Ammon's horn (tissue), 1 donor: ENCODE data around the gene MKS1.
A peak's percentile ranks its signal among the peaks of the same experiment; 100 is the strongest.

Experiments used
- DNase-seq: peaks from one replicate; pipeline ENCODE4 v3.0.0-alpha.2; 2016; ENCODE audit warnings: low spot score

MKS1 gene

DNA sequence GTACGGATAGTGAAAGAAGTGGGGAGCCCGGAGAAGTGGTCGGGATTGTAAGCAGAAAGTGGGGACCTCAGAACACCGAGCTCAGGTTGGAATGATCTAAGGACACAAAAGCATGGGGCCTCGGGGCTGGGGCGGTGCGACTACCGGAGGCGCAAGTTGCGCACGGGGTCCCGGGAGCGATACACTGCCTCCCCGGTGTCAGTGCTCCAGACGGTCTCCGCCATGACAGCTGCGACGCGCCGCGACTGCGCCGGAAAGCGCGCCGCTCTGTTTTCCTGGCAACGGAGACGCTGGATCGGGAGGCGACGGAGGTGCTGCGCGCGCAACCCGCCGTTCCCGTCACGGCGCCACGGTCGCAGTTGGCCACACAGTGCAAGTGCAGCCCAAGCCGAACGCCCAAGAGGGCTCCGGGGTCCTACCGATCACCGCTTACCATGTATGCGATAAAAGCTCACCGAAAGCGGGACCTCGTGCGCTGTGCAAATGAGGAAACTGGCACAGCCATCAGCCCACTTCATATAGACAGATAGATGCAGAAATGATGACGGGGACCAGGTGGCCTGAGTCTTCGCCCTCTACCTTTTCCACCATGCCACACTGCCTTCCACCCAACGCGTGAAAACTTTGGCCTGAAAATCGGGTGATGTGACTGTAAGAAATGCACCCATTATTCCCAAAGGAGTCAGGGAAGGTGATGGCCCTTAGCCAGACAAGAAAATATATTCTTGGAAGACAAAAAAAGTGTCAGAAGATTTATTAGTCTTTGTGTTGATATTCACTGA is at the start of gene MKS1:
MKS1 (minus strand) TSS at position 249 of the 782 bp plus-strand sequence; CDS start at position 224, 25 bp downstream.
- DNase-seq, result peak; percentile 95

DNA sequence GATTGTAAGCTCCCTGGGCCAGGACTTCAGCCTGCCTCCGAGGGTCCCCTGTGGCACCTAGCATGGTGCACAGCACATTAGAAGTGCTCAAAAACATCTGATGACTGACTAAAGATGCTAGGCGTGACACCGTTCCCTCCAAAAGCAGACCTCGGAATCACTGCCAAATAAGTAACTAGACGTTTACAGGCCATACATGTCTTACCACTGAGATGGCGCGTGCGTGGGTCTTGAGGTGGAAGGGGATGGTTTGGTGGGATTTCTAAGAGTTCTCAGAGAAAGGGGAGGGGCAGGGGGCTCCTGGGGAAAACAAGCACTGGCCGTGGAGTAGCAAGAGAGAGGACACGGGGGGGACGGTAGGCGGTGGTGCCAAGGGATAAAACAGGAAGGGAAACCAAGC is 49.3 kb upstream of the MKS1 start:
- DNase-seq, result no peak

DNA sequence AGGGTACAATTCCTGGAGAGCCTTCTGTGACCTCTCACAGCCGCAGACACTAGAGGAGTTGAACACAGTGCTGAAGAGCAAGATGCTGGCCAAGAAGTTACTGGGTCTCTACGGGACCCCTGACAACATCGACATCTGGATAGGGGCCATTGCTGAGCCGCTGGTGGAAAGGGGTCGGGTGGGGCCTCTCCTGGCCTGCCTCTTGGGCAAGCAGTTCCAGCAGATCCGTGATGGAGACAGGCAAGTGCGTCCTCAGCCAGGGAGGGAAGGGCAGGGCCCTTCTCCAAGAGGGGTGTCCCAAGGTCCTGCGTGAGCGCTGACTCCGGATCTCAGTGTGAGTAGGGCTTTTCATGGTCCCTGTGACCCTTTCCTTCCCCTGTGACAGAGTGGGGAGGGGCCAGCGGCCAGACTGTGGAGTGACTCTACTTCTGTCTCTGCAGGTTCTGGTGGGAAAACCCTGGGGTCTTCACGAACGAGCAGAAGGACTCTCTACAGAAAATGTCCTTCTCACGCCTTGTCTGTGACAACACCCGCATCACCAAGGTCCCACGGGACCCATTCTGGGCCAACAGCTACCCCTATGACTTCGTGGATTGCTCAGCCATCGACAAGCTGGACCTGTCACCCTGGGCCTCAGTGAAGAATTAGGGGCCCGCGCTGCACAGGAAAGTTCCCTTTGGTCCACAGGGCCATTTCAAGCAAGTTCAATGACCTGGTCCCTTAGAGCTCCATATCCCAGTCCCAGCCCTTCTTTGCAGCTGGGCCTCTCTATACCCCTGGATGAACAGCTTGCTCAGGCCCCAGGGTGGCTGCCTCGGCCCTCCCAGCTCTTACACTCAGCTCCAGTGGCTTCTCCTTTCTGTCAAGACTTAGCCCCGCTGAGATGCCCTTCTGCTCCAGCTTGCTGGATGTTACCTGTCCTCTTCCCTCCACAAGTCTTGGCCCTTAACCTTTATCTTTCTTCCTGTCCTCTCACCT is 48.6 kb upstream of the MKS1 start:
- no peak for DNase-seq

DNA sequence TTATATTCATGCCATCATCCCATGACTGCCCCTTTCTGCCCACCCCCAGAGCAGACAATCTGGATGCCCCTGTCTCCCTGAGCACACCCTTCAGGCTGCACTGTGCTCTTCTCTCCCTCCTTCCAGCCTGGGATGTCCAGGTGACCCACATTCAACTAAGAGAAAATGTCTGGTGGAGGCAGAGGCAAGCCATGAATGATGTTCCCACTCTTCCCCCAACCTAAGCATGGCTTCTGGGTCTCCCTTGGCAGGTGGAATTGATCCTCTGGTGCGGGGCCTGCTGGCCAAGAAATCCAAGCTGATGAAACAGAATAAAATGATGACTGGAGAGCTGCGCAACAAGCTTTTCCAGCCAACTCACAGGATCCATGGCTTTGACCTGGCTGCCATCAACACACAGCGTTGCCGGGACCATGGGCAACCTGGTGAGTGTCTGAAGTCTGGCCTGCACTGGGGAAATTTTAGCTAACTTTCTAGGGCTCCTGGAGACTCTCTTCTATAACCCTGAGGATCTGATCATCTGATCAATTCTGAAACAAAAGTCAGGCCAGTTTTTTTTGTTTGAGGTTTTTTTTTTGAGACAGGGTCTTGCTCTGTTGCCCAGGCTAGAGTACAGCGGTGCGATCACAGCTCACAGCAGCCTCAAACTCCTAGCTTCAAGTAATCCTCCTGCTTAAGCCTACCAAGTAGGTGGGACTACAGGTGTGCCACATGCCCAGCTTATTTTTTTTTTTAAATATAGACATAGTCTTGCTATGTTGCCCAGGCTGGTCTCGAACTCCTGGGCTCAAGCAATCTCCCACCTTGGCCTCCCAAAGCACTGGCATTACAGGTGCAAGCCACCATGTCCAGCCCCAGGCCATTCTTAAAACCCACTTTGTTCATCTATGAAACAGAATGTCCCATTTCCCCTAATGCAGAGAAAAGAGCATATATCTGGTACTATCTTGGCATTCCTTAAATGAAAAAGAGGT is 47.1 kb upstream of the MKS1 start:
- no peak for DNase-seq

DNA sequence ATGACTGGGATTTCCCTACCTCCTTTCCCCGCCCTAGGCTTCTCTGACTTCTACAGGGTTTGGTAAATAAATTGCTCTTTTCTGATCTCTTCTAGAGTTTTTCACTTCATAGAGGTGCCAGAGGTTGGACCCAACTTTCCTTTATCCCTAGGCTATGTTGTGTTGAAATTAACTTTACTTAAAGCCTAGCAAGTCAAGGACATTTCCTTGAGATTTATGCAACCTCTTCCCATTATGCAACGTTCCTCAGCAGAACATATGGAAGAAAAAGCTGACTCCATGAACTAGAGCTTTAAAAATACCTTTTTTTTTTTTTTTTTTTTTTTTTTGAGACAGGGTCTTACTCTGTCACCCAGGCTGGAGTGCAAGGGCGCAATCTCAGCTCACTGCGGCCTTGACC is 46.2 kb upstream of the MKS1 start:
- DNase-seq, result no peak

DNA sequence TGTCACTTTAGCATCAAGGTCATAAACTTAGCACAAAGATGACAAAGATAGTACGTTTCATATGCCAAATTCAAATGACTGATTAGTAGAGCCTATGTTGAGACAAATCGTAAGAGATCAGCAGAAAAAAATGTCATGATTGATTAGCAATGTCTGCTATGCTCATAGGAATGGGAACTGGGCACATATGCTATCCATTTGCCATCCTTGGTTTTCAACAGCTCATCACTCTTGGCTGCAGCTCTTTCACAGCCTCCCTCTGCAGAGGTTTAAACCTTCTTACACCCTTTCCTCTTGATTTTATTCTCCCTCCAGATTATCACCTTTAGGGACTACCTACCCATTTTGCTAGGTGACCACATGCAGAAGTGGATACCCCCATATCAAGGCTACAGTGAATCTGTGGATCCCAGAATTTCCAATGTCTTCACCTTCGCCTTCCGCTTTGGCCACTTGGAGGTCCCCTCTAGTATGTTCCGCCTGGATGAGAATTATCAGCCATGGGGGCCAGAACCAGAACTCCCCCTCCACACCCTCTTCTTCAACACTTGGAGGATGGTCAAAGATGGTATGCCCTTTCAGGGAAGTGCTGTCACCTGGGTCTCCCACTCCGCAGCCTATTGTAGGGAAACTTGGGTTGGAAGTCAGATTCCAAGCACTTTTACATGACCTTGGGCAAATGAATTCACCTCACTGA is 45.5 kb upstream of the MKS1 start:
- DNase-seq, result no peak

DNA sequence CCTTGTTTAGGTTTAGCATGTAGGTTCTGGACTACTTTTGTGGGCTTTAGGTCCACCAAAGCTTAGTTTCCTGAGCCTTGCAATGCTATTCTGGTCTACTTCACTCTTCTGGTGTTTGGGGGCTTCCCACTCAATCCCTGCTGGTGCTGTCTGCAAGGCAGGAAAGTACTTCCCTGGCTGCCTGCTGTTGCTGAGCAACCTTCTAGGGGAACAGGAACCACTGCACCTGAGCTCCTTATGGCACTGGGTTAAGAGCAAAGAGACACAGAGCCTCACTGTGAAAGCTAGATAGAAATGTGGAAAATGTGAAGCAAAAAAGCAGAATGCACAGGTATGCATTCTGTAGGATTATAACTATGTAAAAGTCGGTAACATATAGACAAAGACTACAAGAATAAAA is 44.7 kb upstream of the MKS1 start:
- no peak for DNase-seq

DNA sequence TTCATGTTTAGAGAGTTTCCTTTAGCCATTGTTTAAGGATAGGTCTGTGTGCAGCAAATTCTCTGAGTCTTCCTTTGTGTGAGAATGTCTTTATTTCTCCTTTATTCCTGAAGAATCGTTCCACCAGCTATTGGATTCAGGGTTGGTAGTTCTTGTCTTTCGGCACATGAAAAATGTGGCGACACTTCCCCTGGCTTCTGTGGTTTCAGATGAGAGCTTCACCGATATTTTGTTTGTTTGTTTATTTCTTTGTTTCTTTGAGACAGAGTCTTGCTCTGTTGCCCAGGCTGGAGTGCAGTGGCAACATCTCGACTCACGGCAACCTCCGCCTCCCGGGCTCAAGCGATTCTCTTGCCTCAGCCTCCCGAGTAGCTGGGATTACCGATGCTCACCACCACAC is 43.1 kb upstream of the MKS1 start:
- DNase-seq, result no peak

DNA sequence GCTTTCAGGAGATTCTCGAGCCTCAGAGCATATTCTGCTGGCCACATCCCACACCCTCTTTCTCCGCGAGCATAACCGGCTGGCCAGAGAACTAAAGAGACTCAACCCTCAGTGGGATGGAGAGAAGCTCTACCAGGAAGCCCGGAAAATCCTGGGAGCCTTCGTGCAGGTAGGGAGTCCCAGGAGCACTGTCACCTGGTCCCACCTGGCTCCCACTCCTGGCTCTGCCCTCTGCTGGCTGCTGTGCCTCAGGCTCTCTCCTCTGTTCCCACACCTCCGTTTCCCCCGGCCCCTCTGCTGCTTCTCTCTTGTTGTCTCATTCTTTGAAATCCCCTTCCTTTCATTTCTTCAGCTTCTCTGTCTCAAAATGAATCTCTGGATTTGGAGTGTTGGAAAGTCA is 35.7 kb upstream of the MKS1 start:
- no peak for DNase-seq

DNA sequence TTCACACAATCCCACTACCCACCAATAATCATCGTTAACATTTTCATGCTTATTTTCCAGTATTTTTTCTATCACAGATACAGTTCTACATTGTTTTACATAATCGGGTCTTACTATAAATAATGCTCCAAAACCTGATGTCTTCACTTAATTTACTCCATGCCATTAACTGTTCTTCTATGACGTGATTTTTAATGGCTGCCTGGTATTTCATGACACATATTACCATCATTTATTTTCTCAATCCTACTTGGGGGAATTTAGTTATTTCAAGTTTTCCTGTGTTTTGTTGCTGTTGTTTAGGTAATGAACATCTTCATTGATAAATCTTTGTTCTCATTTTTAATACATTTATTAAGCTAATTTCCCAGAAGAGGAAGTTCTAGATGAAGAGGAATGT is 34.0 kb upstream of the MKS1 start:
- no peak for DNase-seq

DNA sequence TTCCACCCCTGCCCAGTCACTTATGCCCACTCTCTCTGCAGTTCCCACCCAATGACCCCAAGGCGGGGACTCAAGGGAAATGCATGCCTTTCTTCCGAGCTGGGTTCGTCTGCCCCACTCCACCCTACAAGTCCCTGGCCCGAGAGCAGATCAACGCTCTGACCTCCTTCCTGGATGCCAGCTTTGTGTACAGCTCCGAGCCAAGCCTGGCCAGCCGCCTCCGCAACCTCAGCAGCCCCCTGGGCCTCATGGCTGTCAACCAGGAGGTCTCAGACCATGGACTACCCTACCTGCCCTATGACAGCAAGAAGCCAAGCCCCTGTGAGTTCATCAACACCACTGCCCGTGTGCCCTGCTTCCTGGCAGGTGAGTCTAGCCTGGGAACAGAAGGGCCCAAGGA is 33.1 kb upstream of the MKS1 start:
- no peak for DNase-seq

DNA sequence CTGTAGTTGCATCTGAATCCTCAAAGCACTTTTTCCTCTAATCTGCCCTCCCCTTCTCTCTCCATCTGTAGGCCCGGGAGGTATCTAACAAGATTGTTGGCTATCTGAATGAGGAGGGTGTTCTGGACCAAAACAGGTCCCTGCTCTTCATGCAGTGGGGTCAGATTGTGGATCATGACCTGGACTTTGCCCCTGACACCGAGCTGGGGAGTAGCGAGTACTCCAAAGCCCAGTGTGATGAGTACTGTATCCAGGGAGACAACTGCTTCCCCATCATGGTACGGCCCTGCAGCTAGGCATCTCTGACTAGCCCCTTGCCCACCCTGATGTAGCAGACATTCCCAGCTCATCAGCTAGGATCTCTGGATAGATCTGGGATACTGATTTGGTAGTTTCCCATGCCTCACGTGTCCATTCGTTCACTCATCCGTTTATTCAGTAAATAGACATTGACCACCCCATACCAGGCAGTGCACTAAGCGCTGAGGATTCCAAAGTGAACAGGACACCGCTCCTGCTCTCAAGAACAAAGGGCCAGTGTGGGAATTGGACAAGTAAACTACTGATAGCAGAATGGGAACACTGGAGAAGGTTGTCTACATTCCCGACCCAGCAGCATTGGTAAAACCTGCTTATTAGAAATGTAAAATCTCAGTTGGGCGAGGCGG is 31.4 kb upstream of the MKS1 start:
- DNase-seq, result no peak

DNA sequence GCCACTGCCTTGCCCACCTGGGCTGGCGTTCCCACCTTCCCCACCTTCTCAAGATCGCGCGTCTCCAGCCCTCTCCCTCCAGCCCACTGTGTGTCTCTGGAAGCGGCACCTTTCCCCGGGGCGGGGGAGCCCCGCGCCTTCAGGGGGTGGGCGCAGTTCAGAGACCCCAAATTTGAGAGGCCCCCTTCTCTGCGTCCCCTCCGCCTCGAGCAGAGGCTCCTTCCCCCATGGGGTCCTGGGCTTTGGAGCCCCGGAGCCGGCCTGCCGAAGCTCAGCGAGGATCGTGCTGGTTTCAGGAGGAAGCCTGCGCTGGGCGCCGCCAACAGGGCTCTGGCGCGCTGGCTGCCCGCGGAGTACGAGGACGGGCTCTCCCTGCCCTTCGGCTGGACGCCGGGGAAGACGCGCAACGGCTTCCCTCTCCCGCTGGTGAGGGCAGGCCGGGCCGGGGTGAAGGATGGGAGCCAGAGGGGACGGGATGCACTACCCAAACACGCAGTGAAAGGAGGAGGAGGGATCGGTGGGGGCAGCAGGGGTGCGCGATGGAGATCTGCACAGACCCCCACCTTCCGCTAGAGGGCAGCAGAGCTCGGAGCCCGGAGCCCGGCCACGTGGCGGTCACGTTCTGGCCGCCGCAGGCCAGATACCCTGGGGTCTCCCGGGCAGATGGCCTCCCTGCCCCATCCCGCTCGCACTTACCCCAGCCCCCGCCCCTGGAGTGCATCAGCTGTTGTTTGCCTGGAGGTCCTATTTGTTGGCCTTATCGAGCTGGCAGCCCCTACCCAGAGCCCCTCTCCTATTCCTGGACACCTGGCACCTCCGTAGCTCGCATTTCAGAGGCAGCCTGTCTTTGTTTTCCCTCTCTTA is 30.4 kb upstream of the MKS1 start:
- DNase-seq, result peak; percentile 73

DNA sequence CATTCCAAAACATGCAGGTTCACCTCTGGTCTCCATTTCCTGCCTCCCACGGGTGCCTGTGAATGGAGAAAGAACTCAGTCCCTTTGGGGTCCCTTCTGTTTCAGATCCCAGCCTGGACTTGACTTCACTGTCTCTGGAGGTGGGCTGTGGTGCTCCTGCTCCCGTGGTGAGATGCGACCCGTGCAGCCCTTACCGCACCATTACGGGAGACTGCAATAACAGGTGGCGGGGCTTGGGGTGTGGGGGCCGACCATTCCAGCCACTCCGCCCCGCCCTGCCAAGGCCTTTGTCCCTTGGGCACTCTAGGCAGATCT is 29.9 kb upstream of the MKS1 start:
- no peak for DNase-seq

DNA sequence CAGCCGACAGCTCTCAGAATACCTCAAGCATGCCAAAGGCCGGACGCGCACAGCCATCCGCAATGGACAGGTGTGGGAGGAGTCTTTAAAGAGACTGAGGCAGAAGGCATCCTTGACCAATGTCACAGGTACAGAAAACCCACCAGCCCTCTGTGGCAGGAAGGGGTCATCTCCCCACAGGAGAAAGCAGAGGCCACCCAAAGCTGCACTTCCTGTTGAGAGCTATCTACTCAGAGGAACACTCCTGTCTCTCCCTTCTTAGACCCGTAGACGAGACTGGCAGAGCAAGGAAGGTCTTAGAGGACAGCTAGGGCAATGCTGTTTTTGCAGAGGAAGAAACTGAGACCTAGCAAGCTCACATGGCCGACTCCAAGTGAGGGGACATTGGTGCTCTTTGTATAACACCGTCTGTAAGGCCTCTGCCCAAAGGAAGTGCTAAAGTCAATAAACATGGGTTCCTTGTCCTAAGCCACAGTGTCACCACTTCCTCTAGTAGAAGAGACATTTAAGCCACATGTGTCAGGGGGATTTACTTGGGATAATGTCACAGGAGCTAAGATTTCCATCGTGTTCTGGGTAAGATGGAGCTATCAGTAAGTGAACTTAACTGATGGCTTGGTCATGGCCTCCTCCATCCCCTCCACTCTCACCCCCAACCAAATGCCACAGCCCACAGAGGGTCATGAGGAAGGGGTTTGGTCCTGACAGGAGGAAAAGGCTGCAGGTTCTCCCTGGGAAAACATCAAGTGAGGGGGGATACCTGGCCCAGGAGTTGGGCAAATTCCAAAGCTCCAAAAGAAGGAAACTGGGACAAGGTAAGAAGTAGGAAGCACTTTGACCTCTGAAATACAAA is 28.7 kb upstream of the MKS1 start:
- no peak for DNase-seq

DNA sequence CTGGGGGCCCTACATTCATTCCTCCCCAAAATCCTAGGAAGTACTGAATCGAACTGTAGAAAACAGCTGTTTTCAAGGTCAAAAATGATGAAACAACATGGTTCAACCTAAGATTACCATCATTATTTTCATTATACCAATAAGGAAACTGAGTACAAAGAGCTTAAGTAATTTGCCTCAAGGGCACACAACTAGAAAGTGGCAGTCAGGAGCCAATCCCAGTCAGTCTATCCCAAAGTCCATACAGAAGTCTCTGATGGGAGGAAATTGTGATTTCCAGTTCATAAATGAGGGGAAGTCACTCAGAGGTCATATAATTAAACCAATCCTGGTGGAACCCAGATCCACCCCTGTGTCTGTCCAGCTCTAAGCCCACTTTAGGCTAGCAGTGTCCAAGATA is 27.7 kb upstream of the MKS1 start:
- DNase-seq, result no peak

DNA sequence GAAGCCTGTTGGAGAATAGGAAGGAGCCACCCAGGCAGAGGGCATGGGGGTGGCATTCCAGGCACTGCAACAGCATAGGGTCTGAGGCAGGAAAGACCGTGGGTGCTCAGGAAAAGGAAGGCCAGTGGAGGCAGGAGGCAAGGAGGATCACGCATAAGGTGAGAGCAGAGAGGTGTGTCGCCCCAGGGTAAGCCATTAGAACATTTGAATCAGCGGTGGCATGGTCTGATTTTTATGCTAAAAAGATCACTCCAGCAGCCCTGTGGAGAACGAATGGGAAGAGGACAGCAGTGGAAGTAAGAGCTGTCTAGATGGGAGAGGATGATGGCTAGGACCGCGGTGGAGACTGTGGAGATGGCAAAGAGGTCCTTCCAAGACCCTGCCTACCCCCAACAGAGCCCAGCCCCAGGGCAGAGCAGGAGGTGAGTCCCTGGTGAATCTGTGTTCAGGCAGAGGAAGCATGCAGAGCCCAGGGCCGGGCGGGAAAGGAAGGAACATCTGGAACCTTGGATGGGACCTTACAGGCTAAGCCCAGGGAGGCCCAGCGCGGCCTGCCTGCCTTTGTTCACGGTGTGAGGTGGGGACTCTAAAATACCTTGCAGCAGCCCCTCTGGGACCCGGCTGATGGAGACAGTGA is 27.2 kb upstream of the MKS1 start:
- no peak for DNase-seq

DNA sequence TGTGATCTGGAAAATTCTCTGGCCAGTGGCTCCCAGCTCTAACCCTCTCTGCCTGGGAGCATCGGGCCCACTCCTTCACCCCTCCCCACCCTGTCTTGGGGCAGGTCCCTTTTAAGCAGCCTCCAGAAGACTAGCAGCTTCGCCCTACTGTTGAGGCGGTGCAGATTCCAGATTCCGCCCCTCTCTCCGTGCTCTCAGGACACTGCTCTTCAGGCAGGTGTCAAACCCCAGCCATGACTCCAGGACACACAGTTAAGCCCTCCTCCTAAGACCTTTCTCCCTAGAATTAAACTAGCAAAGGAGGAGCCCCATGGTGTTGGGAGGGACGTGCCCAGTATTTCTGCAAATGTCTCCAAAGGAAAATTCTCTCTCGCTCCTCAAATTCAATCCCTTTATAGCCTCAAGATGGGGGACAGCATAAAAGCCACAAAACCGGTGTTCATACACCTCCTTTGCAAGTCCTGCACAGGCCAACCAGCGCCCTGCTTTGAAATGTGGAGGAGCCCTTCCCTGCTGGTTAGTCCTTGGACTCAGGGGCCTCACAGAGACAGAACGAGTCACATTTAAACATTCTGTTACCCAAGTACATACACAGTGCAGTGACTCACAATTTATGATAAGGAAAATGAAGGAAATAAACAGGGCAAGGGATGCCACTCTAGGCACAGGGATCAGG is 26.5 kb upstream of the MKS1 start:
- no peak for DNase-seq
